GM23338 (cell line): Measurements from ENCODE around the gene DMD. TPM values are rescaled to one million over a fixed set of nuclear protein-coding genes. Genes with fewer than 3 reads are reported as not detected.

ENCODE experiments used
- ATAC-seq: fragments of 200-7000 bp; cut with Tn5 transposase; 3 replicates; pipeline ENCODE4 v1.9.1; 2020
- DNase-seq: peaks from one replicate; pipeline ENCODE4 v3.0.0-alpha.2; 2015; ENCODE audit warnings: low spot score
- H2AFZ ChIP-seq: fragments of 200-600 bp; sonication (generic); 2 replicates; pipeline ENCODE4 v1.8.0; 2016; ENCODE audit warnings: antibody characterized with exemption, mild to moderate bottlenecking, moderate library complexity
- H3F3A ChIP-seq: fragments of 200-600 bp; sonication (generic); replicated peaks from 2 replicates; pipeline ENCODE4 v1.8.0; 2017; ENCODE audit warnings: antibody characterized with exemption, mixed run types, low read depth
- H3K27ac ChIP-seq: fragments of 200-600 bp; sonication (generic); 2 replicates; pipeline ENCODE4 v1.6.1; 2016; ENCODE audit warnings: low read depth
- H3K27me3 ChIP-seq: fragments of 200-600 bp; sonication (generic); 2 replicates; pipeline ENCODE4 v1.8.0; 2016; ENCODE audit warnings: mild to moderate bottlenecking, mixed run types, moderate library complexity; ENCODE audit not compliant: insufficient read depth
- H3K36me3 ChIP-seq: fragments of 200-600 bp; sonication (generic); 2 replicates; pipeline ENCODE4 v1.8.0; 2016; ENCODE audit warnings: mild to moderate bottlenecking; ENCODE audit not compliant: insufficient read depth
- H3K4me1 ChIP-seq: fragments of 200-600 bp; sonication (generic); 2 replicates; pipeline ENCODE4 v1.8.0; 2016; ENCODE audit warnings: mild to moderate bottlenecking, moderate library complexity; ENCODE audit not compliant: insufficient read depth
- H3K4me2 ChIP-seq: fragments of 200-600 bp; sonication (generic); 2 replicates; pipeline ENCODE4 v1.7.1; 2017; ENCODE audit warnings: mixed run types
- H3K4me3 ChIP-seq: fragments of 200-600 bp; sonication (generic); 2 replicates; pipeline ENCODE4 v1.6.1; 2016; ENCODE audit warnings: mixed run types
- H3K79me2 ChIP-seq: fragments of 200-600 bp; sonication (generic); replicated peaks from 2 replicates; pipeline ENCODE4 v1.8.0; 2017; ENCODE audit warnings: mild to moderate bottlenecking; ENCODE audit not compliant: insufficient read depth
- H3K9me2 ChIP-seq: fragments of 200-600 bp; sonication (generic); 2 replicates; pipeline ENCODE4 v1.8.0; 2017; ENCODE audit not compliant: insufficient read depth
- H4K20me1 ChIP-seq: fragments of 200-600 bp; sonication (generic); replicated peaks from 2 replicates; pipeline ENCODE4 v1.8.0; 2017; ENCODE audit warnings: mild to moderate bottlenecking; ENCODE audit not compliant: insufficient read depth
- H3K27ac Mint-ChIP-seq: 2 replicates; pipeline ENCODE4 v1.8.0; 2020; ENCODE audit warnings: inconsistent platforms, mild to moderate bottlenecking, moderate library complexity, mixed read lengths
- H3K27me3 Mint-ChIP-seq: 3 replicates; pipeline ENCODE4 v1.8.0; 2022; ENCODE audit warnings: low read depth, mild to moderate bottlenecking, moderate library complexity, mixed read lengths, inconsistent platforms; ENCODE audit not compliant: insufficient read depth, poor library complexity
- H3K36me3 Mint-ChIP-seq: 3 replicates; pipeline ENCODE4 v1.8.0; 2021; ENCODE audit warnings: low read depth, mild to moderate bottlenecking, inconsistent platforms, moderate library complexity, mixed read lengths
- H3K4me1 Mint-ChIP-seq: 3 replicates; pipeline ENCODE4 v1.8.0; 2020; ENCODE audit warnings: mild to moderate bottlenecking, inconsistent platforms, mixed read lengths
- H3K4me3 Mint-ChIP-seq: 3 replicates; pipeline ENCODE4 v1.8.0; 2021; ENCODE audit warnings: moderate library complexity, mild to moderate bottlenecking, inconsistent platforms, mixed read lengths
- H3K9me3 Mint-ChIP-seq: 3 replicates; pipeline ENCODE4 v1.8.0; 2020; ENCODE audit warnings: moderate library complexity, mild to moderate bottlenecking, inconsistent platforms, mixed read lengths
- CREB1 ChIP-seq: fragments of 250-450 bp; sonication (Bioruptor Pico); IDR thresholded peaks from 2 replicates; pipeline ENCODE4 v1.5.0; 2020; ENCODE audit warnings: low read depth, mild to moderate bottlenecking, moderate library complexity
- CTCF ChIP-seq, 2 experiments: fragments of 200-600 bp in 1 of 2; sonication (generic) in 1 of 2; conservative IDR thresholded peaks; 2 replicates each; pipeline versions ENCODE4 v1.5.1 to v1.6.1; 2016 to 2017; ENCODE audit warnings: antibody characterized with exemption in 2 of 2, low read depth in 2 of 2, mild to moderate bottlenecking in 2 of 2, moderate library complexity in 1 of 2
- ETS1 ChIP-seq: IDR thresholded peaks from 2 replicates; pipeline ENCODE4 v1.6.1; 2016; ENCODE audit warnings: antibody characterized with exemption
- EZH2 ChIP-seq: fragments of 200-600 bp; sonication (generic); IDR thresholded peaks from one replicate; pipeline ENCODE4 v1.8.0; 2017; ENCODE audit warnings: antibody characterized with exemption, mild to moderate bottlenecking, low read depth; ENCODE audit not compliant: unreplicated experiment
- EZH2phosphoT487 ChIP-seq: fragments of 200-600 bp; sonication (generic); IDR thresholded peaks from one replicate; pipeline ENCODE4 v1.8.1; 2018; ENCODE audit warnings: antibody characterized with exemption; ENCODE audit not compliant: unreplicated experiment
- JUNB ChIP-seq: IDR thresholded peaks from one replicate; pipeline ENCODE4 v1.6.1; 2016; ENCODE audit warnings: antibody characterized with exemption; ENCODE audit not compliant: unreplicated experiment
- NANOG ChIP-seq: IDR thresholded peaks from 2 replicates; pipeline ENCODE4 v1.6.1; 2016; ENCODE audit warnings: antibody characterized with exemption, borderline replicate concordance
- POLR2AphosphoS5 ChIP-seq: IDR thresholded peaks from 2 replicates; pipeline ENCODE4 v1.6.1; 2016; ENCODE audit warnings: antibody characterized with exemption, low read depth
- REST ChIP-seq: IDR thresholded peaks from one replicate; pipeline ENCODE4 v1.6.1; 2018; ENCODE audit warnings: antibody characterized with exemption; ENCODE audit not compliant: unreplicated experiment
- STAT1 ChIP-seq: IDR thresholded peaks from one replicate; pipeline ENCODE4 v1.6.1; 2016; ENCODE audit warnings: antibody characterized with exemption; ENCODE audit not compliant: unreplicated experiment
- ZNF114 ChIP-seq: fragments of 250-450 bp; sonication (Bioruptor Pico); IDR thresholded peaks from 2 replicates; pipeline ENCODE4 v1.5.0; 2020; ENCODE audit warnings: mild to moderate bottlenecking, moderate library complexity
- ZNF331 ChIP-seq: fragments of 250-450 bp; sonication (Bioruptor Pico); IDR thresholded peaks from 2 replicates; pipeline ENCODE4 v1.5.0; 2020; ENCODE audit warnings: low read depth, mild to moderate bottlenecking, moderate library complexity
- ZNF462 ChIP-seq: fragments of 250-450 bp; sonication (Bioruptor Pico); IDR thresholded peaks from 2 replicates; pipeline ENCODE4 v1.5.0; 2020; ENCODE audit warnings: mild to moderate bottlenecking, moderate library complexity
- polyA plus RNA-seq: library from polyadenylated mRNA; unstranded; fragments of >200 nt; fragmentation: Nextera tagmentation; extraction: Ambion mirVana; gene quantifications from 2 replicates; pipeline ENCODE4 v1.2.1, GENCODE V29; 2016
- total RNA-seq: library from RNA; depleted of rRNA; stranded (reverse); fragments of >200 nt; shearing (Covaris generic); gene quantifications from 2 replicates; pipeline ENCODE4 v1.2.3, GENCODE V29; 2014

Gene DMD
- total and polyA plus RNA-seq, 2 experiments from 2014 or later = 4.5 to 7.6 TPM

- TF ChIP-seq ZNF331 (CRISPR knock-in tag) = no peak
- no peak for TF ChIP-seq EZH2
- no peak for TF ChIP-seq ZNF114
- TF ChIP-seq EZH2phosphoT487 = no peak
- no peak for TF ChIP-seq JUNB
- no peak for TF ChIP-seq ETS1
- TF ChIP-seq CREB1 (CRISPR knock-in tag) = no peak
- no peak for TF ChIP-seq POLR2AphosphoS5
- TF ChIP-seq REST = no peak
- TF ChIP-seq STAT1 = no peak
- no peak for TF ChIP-seq NANOG
- TF ChIP-seq ZNF462 (CRISPR knock-in tag) = no peak
- TF ChIP-seq CTCF (conservative IDR thresholded peaks at IDR 0.05; ENCODE audit: low read depth in 2 of 2) = no peak
- Histone ChIP-seq H4K20me1 (no peaks in the 10 kb centered on the region), H3K9me2 (no peaks in the 10 kb centered on the region), H3K4me2 (no peak overlapping the region), H3F3A (no peaks in the 10 kb centered on the region), H3K27me3 (no peaks in the 10 kb centered on the region), H3K4me1 (no peaks in the 10 kb centered on the region), H3K36me3 (no peaks in the 10 kb centered on the region), H3K4me3 (no peak overlapping the region), H3K79me2 (no peaks in the 10 kb centered on the region), H3K27ac (no peak overlapping the region), H2AFZ (no peak overlapping the region)
- Mint-ChIP-seq H3K27ac (no peak overlapping the region), H3K27me3 (peaks cover 1% of the 10 kb centered on the region), H3K9me3 (no peaks in the 10 kb centered on the region), H3K4me1 (no peaks in the 10 kb centered on the region; the same call in 2 of the 3 replicates), H3K36me3 (peaks cover 3% of the 10 kb centered on the region; the same call in 1 of the 3 replicates), H3K4me3 (no peak overlapping the region)
- DNase-seq (no peak), ATAC-seq (no peak)
Measured at GRCh38 chrX:31190221-31190975, 2021.0 kb downstream of the DMD start.
